Heart left ventricle (tissue), 16 donors: ENCODE results near the gene MSRB2. TPM values are rescaled to one million over a fixed set of nuclear protein-coding genes. Genes with fewer than 3 reads are reported as not detected.

Experiments
- ATAC-seq, 4 donors: fragments of 200-7000 bp; cut with Tn5 transposase; one replicate each; pipeline ENCODE4 v1.9.1; 2020 to 2022; ENCODE audit warnings: moderate library complexity in 4 of 4, mild to moderate bottlenecking in 3 of 4, moderate number of reproducible peaks in 1 of 4
- DNase-seq, 5 donors: peaks; one replicate each; pipeline ENCODE4 v3.0.0-alpha.2; 2020
- H3K27ac ChIP-seq, 12 donors: fragments of 200-600 bp; sonication (generic) in 4 of 12; one replicate each; pipeline versions ENCODE4 v1.5.0 to v1.8.0; 2016 to 2022; ENCODE audit warnings: mild to moderate bottlenecking in 2 of 12
- H3K27me3 ChIP-seq, 9 donors: fragments of 200-600 bp; sonication (generic) in 2 of 9; one replicate each; pipeline versions ENCODE4 v1.5.1 to v1.8.0; 2016 to 2022; ENCODE audit warnings: mild to moderate bottlenecking in 3 of 9
- H3K36me3 ChIP-seq, 9 donors: fragments of 200-600 bp; sonication (generic) in 2 of 9; one replicate each; pipeline versions ENCODE4 v1.5.0 to v1.8.0; 2018 to 2022; ENCODE audit warnings: mild to moderate bottlenecking in 2 of 9
- H3K4me1 ChIP-seq, 12 donors: fragments of 200-600 bp; sonication (generic) in 4 of 12; one replicate each; pipeline versions ENCODE4 v1.5.0 to v1.8.0; 2016 to 2022; ENCODE audit warnings: mild to moderate bottlenecking in 3 of 12
- H3K4me3 ChIP-seq, 12 donors: fragments of 200-600 bp; sonication (generic) in 4 of 12; one replicate each; pipeline versions ENCODE4 v1.5.0 to v1.8.0; 2017 to 2022; ENCODE audit warnings: mild to moderate bottlenecking in 9 of 12, moderate library complexity in 4 of 12
- H3K9me3 ChIP-seq, 12 donors: fragments of 200-600 bp; sonication (generic) in 4 of 12; one replicate each; pipeline versions ENCODE4 v1.5.0 to v1.8.0; 2016 to 2022; ENCODE audit warnings: mild to moderate bottlenecking in 1 of 12
- POLR2A ChIP-seq, 2 donors: fragments of 450-650 bp; IDR thresholded peaks; one replicate each; pipeline ENCODE4 v1.6.1; 2017; ENCODE audit warnings: antibody characterized with exemption in 2 of 2, mild to moderate bottlenecking in 2 of 2, moderate library complexity in 2 of 2
- WGBS, 4 donors: extraction: QIAGEN DNeasy Blood & Tissue Kit in 2 of 4; methylation state at CpG; one replicate each; pipeline versions ENCODE4 v1.1.5 to v1.1.7; 2013 to 2018; 5-methylcytosine and 5-hydroxymethylcytosine counted together
- intact Hi-C, 10 donors: fragments of 100-400 bp; cut with DNase I; formaldehyde crosslinking; loops; one replicate each; pipeline versions ENCODE4 v1.11.1 to v1.14.2; 2022
- polyA plus RNA-seq, 2 donors: library from polyadenylated mRNA; stranded (reverse); fragments of 200-250 nt; gene quantifications; one replicate each; pipeline ENCODE4 v1.2.3, GENCODE V29; 2013
- total RNA-seq, 9 donors: library from RNA; depleted of rRNA in 2 of 9; stranded (reverse); fragments of >200 nt in 2 of 9; fragmentation: NEBNext Ultra II Directional in 3 of 9; extraction: Animal tissue kit (Norgen Biotek cat#: 25700) in 3 of 9; gene quantifications; one replicate each; pipeline versions ENCODE4 v1.1.0 to v1.2.4, GENCODE V29; 2016 to 2023
- TF ChIP-seq, protein P1 (sequence below), 12 donors: fragments of 200-600 bp; sonication (generic) in 4 of 12; IDR thresholded peaks; one replicate each; pipeline versions ENCODE4 v1.5.0 to v1.8.0; 2018 to 2022; ENCODE audit warnings: antibody characterized with exemption in 12 of 12, mild to moderate bottlenecking in 5 of 12
- donor health status: ischemic (EF 13 %, LVEDD 7.1; RV severe dilation, severe dysfunction).
- donor health status: healthy with polysubstance abuse.
- donor health status: DM: no; HTN: yes; CAD: no.
- donor health status: DM: no; HTN: no; CAD: no.
- donor health status: ischemic (EF 25% LVEDD 6.9; RV normal size, moderate dysfunction).
- donor health status: ischemic (EF 25% LVEDD 5.7; RV mildly dilated, moderate dysfunction).
- donor health status: healthy.
- donor health status: DM: yes; HTN: yes; CAD: no.
- donor health status: ischemic (EF 35%, LVEDD 5.7; RV mildly dilated, moderate dysfunction).
- donor health status: nonischemic (EF 11% LVEDD 7.7; RV severe dilation, severe dysfunction).
- donor health status: DM: yes; HTN: yes; CAD: no.
- donor health status: PGD.
- donor health status: ischemic (EF 29% LVEDD 5.4; RV normal size, mild dysfunction).
- donor health status: nonischemic (EF 23%, LVEDD 6.1; RV moderate dilation, normal function).

The MSRB2 gene
- total and polyA plus RNA-seq, 11 donors = 35.1 to 200 (median 139) TPM

DNA sequence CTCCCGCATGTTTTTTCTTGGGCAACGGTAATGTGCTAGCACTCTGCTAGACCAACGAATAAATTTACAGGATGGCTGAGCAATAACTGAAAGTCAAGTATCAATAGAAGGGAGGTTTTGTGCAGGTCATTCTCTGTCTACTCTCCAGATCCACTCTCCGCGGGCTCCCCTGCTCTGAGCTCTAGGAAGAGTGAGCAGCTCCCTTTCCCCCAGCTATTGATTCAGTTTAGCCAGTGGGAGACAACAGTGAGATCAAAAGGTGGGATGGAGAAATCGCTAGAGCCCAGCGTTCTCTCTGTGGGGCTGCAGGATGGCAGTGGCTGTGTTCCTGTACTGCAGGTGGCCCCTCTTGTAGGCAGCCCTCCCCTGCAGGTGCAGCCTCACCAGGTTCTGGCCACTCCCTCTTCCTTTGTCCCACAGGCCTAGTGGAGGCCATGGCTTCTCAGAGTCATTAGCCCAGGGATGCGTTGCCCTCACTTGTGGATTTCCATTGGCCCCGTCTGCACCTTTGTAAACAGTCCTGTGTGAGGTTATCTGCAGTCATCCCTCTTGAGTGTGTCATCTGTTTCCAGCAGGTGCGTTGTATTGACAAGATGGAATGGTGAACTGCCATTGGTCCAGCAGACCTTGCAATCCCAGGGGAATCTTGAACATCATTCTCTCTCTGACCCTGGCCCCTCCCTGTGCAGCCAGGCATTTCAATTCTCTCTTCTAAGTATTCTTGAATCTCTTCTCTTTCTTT, 11.1 kb downstream of the MSRB2 start:
- Histone ChIP-seq H3K4me1 (no peaks in the 10 kb centered on the region), H3K36me3 (peaks cover 0 to 81% (median 70%) of the 10 kb centered on the region in 9 donors), H3K27me3 (no peaks in the 10 kb centered on the region), H3K27ac (no peak overlapping the region), H3K4me3 (no peak overlapping the region), H3K9me3 (peaks cover 0 to 2% (median 0%) of the 10 kb centered on the region in 12 donors)
- WGBS, 4 donors = 92 to 94% (median 93%) methylated on average over 8 to 10 of the region's 10 CpGs
- intact Hi-C loops = no loop called here
- DNase-seq (no peak), ATAC-seq (no peak)
- TF ChIP-seq POLR2A (IDR thresholded peaks at IDR 0.05) = no peak
- TF ChIP-seq, protein P1, sequence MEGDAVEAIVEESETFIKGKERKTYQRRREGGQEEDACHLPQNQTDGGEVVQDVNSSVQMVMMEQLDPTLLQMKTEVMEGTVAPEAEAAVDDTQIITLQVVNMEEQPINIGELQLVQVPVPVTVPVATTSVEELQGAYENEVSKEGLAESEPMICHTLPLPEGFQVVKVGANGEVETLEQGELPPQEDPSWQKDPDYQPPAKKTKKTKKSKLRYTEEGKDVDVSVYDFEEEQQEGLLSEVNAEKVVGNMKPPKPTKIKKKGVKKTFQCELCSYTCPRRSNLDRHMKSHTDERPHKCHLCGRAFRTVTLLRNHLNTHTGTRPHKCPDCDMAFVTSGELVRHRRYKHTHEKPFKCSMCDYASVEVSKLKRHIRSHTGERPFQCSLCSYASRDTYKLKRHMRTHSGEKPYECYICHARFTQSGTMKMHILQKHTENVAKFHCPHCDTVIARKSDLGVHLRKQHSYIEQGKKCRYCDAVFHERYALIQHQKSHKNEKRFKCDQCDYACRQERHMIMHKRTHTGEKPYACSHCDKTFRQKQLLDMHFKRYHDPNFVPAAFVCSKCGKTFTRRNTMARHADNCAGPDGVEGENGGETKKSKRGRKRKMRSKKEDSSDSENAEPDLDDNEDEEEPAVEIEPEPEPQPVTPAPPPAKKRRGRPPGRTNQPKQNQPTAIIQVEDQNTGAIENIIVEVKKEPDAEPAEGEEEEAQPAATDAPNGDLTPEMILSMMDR (IDR thresholded peaks at IDR 0.05) = no peak

DNA sequence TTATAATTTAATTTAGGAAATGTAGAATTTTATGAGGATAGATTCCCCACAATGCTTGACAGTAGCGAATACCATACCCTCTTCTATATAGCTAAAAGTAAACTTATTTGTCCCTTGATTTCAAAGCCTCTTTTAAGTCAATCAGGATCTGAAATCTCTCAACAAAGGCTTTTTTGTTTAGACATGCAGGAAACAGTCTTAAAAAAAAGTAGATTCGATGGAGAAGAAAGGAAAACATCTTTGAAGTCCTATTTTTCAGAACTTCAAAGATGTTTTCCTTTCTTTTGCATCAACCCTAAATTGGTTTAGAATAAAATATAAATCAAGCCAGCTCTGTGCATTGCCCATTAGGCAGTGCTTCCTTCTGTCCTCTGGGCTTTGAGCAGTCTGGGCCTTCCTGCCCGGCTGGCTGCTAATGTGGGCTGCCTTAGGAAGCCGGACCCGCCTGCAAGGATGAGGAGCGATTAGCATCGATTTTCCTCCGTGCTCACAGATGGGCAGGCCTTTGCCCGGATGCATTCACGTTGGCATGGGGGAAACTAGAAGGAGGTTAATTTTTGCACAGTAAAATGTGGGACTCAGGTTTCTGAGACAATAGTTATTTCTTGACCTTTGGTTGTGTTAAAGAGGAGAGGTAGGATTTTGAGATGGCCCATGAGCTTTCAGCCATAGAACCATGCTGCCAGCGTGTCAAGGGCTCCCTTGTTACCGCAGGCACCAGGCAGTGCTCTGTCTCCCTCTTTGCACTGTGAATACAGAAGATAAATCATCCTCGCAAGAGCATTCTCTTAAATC, 15.5 kb downstream of the MSRB2 start:
- no peak for DNase-seq
- intact Hi-C loops = no loop called here
- ATAC-seq = no peak
- no peak overlapping the region for H3K4me3 ChIP-seq
- no peaks in the 10 kb centered on the region for H3K27me3 ChIP-seq
- no peaks in the 10 kb centered on the region for H3K9me3 ChIP-seq
- H3K4me1 ChIP-seq = peaks cover 0 to 5% (median 0%) of the 10 kb centered on the region in 12 donors
- 89 to 94% (median 91%) methylated on average over 13 of the region's 13 CpGs for WGBS, 4 donors
- H3K36me3 ChIP-seq = peaks cover 0 to 100% (median 80%) of the 10 kb centered on the region in 9 donors
- TF ChIP-seq POLR2A (IDR thresholded peaks at IDR 0.05) = no peak
- TF ChIP-seq, protein P1 (IDR thresholded peaks at IDR 0.05) = no peak
- H3K27ac ChIP-seq = no peak overlapping the region

DNA sequence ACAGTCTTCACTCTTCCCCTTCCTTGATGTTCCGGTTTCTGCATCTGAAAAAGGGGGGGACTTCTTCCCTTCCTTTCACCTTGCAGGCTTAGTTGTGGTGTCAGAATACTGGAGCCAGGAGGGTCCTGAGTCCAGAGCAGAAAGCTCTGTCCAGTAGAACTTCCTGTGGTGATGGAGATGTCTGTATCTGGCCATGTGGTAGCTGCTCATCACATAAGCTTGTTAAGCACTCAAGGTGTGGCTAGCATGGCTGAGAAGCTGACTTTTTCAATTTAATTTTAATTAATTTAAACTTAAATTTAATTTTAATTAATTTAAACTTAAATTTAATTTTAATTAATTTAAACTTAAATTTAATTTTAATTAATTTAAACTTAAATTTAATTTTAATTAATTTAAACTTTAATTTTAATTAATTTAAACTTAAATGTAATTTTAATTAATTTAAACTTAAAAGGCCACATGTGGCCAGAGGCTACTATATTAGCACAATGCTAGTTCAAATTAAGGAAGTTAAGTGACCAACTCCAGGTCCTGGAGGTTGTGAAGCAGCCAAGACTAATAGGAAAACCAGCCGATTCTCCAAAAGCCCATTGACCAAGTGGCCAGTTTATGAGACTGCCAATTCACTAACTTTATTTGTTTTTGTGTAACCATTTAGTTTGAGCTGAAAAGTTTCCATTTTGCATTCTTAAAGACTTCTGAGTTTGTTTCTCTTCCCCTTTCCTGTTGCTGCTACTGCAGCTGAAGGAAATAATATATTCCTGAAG, 16.3 kb downstream of the MSRB2 start:
- H3K27me3 ChIP-seq = no peaks in the 10 kb centered on the region
- H3K4me3 ChIP-seq = no peak overlapping the region
- 80 to 90% (median 85%) methylated on average over 2 of the region's 2 CpGs for WGBS, 4 donors
- ATAC-seq = no peak
- no peak for DNase-seq
- peaks cover 0 to 100% (median 80%) of the 10 kb centered on the region in 9 donors for H3K36me3 ChIP-seq
- no peaks in the 10 kb centered on the region for H3K9me3 ChIP-seq
- TF ChIP-seq, protein P1 (IDR thresholded peaks at IDR 0.05) = no peak
- no peak for TF ChIP-seq POLR2A (IDR thresholded peaks at IDR 0.05)
- H3K4me1 ChIP-seq = peaks cover 0 to 5% (median 0%) of the 10 kb centered on the region in 12 donors
- intact Hi-C loops = no loop called here
- H3K27ac ChIP-seq = no peak overlapping the region
